ENCODE results near the gene FZD8.

DNA sequence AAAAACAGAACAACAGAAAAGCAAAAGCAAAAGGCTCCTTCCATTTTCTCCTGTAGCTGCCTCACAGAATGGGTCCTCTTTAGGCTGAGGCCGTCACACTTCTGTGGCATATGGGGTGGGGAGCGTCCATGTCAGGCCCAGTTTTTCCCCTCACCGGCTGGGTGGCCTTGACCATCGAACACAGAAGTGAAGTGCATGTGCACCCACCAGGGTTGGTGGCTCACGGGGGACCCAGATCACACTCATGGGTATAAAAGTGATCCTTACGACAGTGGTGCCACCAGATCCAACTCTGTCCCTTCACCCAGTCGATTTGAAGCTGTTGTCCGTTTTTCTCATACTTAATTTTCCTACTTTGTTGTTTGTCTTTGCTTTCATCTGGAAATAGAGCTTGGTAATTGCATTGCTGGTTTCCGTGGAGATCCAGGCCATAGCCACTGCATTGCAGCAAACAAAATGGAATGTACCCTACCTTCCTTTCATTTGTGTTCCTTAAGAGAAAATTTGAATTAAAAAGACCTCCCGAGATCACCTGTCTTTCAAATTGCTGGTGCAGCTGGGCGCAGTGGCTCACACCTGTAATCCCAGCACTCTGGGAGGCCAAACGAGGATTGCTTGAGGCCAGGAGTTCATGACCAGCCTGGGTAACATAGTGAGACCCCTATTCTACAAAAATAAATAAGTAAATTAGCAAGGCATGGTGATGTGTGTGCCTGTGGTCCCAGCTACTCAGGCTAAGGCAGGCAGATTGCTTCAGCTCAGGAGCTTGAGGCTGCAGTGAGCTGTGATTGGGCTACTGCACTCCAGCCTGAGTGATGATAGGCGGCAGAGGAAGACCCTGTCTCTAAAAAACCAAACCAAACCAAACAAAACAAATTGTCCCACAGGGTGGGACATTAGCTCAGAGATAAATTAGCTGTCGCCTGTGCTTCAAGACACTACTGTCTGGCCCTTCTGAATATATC is 47.7 kb downstream of the FZD8 start:
- TF ChIP-seq CTCF (IDR thresholded peaks at IDR 0.05) (no peak), POLR2A (IDR thresholded peaks at IDR 0.05) (no peak)

Measured in thyroid gland (tissue), 4 donors.